Measurements from ENCODE around the gene AK8.

The AK8 gene

GRCh38 chr9:132770770-132771310 is 107.2 kb downstream of the AK8 start:
- no peak for DNase-seq (ENCODE audit: low read depth)

DNA sequence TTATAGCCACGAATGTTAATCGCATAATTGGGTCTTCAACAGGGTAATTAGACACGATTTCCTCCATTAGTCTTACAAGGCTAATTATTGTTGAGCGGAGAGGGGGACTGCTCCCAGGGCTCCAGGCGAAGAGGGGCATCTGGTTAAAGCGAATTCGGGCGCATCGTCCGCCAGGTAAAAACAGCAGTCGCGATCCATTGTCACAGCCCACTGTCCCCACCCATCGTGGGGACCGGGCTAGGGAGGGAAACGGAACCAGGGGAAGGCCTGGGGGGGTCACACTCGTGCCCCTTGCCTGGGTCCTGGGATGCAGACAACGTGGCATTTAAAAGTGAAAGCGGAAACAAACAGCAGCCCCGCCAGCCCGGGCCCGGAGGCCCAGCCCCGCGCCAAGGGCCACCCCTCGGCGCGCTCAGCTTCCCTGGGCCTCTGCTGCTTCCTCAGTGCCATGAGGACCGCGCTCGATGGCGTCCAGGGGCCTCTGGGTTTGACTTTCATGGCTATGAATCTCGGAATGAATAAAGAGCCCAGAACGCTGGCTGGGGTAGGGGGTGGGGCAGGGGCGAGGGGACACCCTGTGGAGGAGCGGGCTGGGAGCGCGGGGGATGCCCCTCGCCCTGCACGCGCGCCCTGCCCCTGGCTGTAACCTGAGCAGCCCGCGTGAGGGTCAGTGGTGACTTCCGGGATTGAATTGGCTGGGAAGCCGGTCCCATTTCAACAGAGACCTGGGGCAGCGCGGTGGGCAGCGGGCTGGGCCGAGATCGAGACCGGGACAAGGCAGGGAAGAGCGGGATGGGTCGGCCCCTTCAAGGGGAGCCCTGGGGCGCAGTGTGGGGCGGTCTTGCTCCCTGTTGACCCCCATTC is 107.9 kb downstream of the AK8 start:
- peak; percentile 33 for DNase-seq (ENCODE audit: low read depth)

DNA sequence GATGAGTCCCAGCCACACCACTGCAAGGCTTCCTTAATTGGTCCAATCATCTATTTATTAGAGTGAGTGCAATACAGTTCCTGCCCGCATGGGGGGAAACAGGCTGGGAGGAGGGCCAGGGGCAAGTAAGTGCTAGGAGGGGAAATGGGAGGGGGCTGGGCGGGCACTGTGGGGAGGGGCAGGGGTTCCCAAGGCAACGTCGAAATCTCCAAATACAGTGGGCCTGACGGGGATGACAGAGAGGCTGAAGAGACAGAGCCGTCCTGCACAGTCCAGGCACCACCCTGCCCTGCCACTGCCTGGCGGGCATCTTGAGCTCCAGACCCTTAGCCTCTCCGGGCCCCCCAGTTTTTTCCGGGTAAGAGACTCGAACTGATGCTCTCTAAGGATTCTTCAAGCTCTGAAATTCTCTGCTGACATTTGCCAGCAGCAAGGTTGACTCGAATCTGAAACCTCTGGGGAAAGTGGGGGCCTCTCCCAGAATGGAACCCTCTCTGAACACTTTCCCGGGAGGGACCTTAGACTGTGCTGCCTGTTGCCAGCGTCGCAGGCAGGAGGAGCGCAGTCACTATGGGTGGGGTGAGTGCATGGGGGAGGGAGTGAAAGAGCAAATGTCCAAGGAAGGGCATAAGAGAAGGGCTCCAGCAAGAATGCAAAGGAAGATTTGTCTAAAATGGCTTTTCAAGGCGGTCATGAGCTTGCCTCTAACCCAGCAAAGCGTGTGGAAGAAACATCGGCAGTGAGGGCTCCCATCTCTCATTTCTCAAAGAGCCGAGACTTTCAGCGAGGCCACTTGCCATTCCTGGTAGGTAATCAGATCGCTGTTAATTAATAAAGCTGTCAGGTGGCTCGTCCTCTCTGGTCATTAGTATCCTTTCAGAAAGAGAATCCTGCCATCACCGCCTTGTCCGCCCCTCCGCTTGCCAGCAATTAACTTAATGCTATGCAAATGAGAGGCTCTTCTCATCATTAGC is 108.9 kb downstream of the AK8 start:
- DNase-seq (ENCODE audit: low read depth) = peak; percentile 29

- no peak for DNase-seq (ENCODE audit: low read depth)
These were observed 114.5 kb downstream of the AK8 start for GRCh38 chr9:132763574-132763973.

DNA sequence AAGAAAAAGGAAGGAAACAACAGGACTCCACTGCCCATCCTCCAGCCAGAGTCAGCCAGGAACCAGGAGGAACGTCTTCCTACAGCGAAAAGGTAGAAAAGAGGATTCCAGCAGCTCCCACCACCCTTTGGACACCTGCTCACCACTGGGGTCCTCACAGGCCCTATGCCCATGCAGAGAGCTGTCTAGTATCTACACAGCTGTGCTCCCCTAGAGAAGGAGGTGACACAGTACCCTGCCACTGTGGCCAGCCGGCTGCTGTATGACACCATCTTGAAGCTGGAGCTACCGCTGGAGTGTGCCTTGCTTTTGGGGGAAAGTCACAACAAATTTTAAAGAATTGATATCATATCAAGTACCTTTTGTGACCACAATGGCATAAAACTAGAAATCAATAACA is 115.2 kb downstream of the AK8 start:
- no peak for DNase-seq (ENCODE audit: low read depth)

DNA sequence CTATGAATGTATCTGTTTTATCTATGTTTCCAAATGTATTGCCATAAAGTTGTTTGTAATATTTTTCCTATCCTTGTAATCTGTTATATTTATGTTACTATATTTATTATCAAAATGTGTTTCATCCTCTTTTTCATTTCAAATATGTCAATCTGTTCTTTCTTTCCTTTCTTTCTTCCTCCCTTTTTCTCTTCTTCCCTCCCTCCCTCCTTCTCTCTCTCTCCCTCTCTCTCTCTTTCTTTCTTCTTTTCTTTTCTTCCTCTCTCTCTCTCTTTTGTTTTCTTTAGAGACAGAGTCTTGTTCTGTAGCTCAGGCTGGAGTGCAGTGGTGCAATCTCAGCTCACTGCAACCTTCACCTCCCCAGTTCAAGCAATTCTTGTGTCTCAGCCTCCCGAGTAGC is 116.5 kb downstream of the AK8 start:
- no peak for DNase-seq (ENCODE audit: low read depth)

GRCh38 chr9:132760057-132760456 is 118.0 kb downstream of the AK8 start:
- no peak for DNase-seq (ENCODE audit: low read depth)

DNA sequence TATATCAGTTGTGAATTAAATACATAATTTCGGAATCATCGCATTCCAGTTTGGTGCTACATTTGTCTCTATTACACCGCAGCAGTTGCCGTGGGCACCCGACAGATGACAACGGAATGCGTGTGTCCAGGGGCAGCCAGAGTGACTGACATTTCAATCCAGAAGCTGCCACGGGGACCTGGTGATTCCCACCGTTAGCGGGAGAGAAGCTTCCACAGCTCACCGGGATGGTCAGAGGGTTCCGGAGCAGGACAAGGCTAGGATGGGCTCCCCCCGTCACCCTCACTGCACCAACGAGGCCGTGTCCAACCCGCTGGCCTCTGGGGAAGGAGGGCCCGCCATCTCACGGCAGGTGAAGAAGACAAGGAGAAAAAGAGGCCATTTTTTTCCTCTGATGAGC is 121.1 kb downstream of the AK8 start:
- DNase-seq (ENCODE audit: low read depth) = no peak

GRCh38 chr9:132756214-132756845 is 121.8 kb downstream of the AK8 start:
- no peak for DNase-seq (ENCODE audit: low read depth)

GRCh38 chr9:132755096-132755495 is 123.0 kb downstream of the AK8 start:
- no peak for DNase-seq (ENCODE audit: low read depth)

- DNase-seq (ENCODE audit: low read depth) = no peak
These were observed 123.8 kb downstream of the AK8 start for GRCh38 chr9:132754236-132754635.

DNA sequence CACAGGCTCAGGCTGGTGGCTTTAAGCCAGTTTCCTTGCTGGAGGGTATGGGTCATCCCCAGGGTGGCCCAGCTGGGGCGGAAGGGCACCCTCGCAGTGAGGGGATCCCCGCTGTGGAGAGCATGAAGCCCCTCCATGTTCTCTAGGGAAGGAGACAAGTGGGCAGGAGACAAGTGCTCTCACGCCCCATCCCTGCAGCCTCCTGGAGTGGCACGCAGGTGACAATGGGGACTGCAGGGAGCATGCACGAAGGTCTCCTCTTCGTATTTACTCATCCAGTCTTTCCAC is 124.5 kb downstream of the AK8 start:
- DNase-seq (ENCODE audit: low read depth) = no peak

DNA sequence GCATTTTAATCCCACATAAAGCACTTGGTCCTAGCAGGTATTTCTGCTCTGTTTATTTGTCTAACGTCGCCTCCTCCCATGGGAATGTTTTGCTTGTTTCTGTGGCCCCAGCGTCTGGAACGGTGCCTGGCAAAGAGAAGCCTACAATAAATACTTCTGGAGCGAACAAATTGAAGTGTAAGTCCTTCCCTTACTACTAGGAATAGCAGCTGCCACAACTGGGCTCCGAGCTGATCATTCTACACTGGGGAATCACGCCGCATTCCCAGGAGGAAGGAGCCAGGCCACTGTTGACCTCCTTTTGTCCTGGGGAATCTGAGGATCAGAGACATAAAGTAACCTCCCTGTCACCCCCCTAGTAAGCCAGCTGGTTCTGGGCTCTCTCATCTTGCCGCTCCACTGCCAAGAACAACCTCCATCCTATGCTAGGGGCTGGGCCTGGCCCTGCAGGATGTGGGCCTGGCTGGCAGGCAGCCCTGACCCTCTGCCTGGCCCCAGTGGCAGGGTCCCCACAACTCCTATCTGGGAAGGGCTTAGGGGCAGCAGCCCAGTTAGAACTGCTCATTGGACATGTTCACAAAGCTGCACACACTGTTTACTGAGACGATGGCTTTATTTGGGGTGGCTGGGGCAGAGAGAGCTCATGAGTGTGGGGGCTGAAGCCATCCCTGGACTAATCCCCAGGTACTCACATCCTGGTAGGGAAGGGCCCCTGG is 125.0 kb downstream of the AK8 start:
- DNase-seq (ENCODE audit: low read depth) = no peak

DNA sequence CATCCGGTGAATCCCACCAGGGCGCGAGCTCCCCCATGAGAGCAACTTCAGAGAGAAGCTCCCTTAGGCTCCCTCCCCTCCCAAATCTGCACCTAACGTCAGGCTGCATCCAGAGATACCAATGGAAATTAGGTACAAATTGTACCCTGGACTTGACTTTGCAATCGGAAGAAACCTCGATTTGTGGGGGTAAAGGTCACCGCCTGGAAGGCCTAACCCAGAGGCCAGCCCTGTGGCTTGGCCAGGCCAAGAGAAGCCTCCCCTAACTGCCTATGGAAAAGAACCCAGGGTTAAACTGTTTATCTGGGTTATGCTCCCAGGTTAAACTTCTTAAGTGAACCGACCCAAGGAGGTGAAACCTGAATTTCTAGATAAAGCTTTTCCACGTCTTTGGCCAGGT is 127.4 kb downstream of the AK8 start:
- DNase-seq (ENCODE audit: low read depth) = no peak

- no peak for DNase-seq (ENCODE audit: low read depth)
These were observed 128.8 kb downstream of the AK8 start for GRCh38 chr9:132749306-132749705.

GRCh38 chr9:132748450-132748849 is 129.6 kb downstream of the AK8 start:
- no peak for DNase-seq (ENCODE audit: low read depth)

GRCh38 chr9:132745756-132746709 is 132.1 kb downstream of the AK8 start:
- no peak for DNase-seq (ENCODE audit: low read depth)

DNA sequence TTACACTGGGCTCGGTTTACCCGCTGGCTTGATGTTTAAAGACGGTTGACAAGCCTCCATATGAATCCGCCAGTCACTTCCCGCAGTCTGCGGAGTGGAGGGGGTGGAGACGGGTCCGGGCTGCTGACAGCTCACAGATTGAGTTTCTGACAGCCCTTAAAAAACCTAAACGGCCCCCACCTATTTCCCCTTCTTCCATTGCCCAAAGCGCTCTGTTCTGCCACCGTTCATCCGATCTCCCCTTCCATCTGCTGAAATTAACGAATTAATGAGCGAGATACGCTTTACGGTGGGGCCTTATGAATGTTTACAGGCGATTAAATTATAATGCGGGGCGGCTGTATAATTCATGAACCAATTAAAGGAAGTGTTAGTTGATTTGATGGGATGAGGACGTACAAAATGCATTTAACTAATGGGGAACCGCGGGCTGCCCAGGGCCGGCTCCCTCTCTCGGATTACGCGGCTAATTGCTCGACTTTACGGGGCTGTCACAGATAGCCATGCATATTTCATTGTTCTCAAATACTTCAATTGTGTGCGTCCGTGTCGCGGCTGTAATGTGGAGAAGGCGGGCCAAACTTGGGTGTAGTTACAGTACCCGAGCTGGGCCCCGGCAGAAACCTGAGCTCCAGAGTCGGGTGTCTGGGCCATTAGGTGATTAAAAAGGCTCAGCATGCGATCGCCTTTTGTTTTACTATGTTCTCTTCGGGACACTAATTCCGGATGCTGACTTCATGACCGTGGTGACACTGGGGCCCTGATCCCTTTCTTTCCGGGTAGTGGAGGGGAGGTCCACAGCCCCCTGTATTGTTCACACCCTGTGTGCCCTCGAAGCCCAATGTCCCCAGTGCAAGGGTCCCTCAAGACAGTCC is 133.0 kb downstream of the AK8 start:
- DNase-seq (ENCODE audit: low read depth) = no peak

GRCh38 chr9:132743931-132744479 is 134.1 kb downstream of the AK8 start:
- DNase-seq (ENCODE audit: low read depth) = no peak

Data from GM04504 (cell line).